Esophagus squamous epithelium (tissue), 4 donors: Measurements from ENCODE around the gene MARCHF9.

ENCODE experiments used
- POLR2A ChIP-seq, 4 donors: fragments of 450-650 bp; IDR thresholded peaks; one replicate each; pipeline ENCODE4 v1.6.1; 2017; ENCODE audit warnings: antibody characterized with exemption in 4 of 4, mild to moderate bottlenecking in 4 of 4, moderate library complexity in 3 of 4
- TF ChIP-seq, protein P1 (sequence below), 6 experiments: fragments of 450-650 bp in 4 of 6; fragments of 200-600 bp in 2 of 6; sonication (generic) in 2 of 6; IDR thresholded peaks; one replicate each; pipeline ENCODE4 v1.5.1; 2016 to 2019; ENCODE audit warnings: antibody characterized with exemption in 6 of 6, mild to moderate bottlenecking in 4 of 6, moderate library complexity in 4 of 6

GRCh38 chr12:57733928-57734327 is 21.0 kb upstream of the MARCHF9 start:
- TF ChIP-seq, protein P1, sequence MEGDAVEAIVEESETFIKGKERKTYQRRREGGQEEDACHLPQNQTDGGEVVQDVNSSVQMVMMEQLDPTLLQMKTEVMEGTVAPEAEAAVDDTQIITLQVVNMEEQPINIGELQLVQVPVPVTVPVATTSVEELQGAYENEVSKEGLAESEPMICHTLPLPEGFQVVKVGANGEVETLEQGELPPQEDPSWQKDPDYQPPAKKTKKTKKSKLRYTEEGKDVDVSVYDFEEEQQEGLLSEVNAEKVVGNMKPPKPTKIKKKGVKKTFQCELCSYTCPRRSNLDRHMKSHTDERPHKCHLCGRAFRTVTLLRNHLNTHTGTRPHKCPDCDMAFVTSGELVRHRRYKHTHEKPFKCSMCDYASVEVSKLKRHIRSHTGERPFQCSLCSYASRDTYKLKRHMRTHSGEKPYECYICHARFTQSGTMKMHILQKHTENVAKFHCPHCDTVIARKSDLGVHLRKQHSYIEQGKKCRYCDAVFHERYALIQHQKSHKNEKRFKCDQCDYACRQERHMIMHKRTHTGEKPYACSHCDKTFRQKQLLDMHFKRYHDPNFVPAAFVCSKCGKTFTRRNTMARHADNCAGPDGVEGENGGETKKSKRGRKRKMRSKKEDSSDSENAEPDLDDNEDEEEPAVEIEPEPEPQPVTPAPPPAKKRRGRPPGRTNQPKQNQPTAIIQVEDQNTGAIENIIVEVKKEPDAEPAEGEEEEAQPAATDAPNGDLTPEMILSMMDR (IDR thresholded peaks at IDR 0.05) = no peak
- no peak for TF ChIP-seq POLR2A (IDR thresholded peaks at IDR 0.05)
